Fibroblast of the conjunctiva (primary cell): ENCODE data around the gene SIGLEC6.

Experiments used
- DNase-seq: peaks from one replicate; pipeline ENCODE4 v3.0.0-alpha.2; 2010; ENCODE audit warnings: low read depth

The SIGLEC6 gene

DNA sequence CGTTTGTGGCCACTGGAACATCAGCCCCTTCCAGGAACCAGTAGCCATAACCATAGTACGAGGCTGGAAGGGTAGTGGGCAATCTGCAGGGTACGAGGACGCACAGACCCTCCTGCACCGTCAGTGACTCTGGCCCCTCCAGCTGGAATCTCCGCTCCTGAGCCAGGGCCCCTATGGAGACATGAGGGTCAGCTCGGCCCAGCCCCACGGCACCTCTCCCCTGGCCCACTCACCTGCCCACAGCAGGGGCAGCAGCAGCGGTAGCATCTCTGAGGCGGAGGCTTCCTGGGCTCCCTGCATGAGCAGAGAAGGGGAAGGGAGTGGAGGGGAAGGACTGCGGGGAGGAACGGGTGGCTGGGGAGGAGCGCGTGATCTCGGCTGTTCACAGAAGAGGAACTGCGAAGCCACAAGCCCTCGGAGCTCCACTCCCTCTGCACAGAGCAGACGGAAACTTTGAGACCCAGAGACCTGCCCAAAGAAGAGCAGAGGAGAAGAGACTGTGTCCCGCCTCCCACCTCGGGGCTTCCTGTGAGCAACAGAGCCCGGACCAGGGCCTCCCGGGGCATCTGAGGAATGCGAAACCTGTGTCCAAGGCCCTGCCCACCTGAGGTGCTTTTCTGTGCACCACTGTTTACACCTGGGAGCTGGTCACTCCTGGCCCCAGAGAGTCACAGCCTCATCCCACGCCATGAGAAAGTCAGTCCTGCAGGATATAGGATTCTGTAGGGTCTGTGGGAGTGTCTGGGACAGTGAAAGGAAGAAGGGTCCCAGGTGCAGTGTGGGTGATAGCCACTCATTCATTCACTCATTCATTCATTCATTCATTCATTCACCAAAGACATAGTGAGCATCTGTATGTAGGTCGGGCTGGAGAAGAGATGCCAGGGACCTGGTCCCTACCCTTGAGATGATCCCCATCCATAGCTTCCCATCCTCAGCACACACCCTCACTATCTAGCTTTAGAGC lies at the start of gene SIGLEC6:
TSS of gene SIGLEC6 (minus strand) at position 322 of the 967 bp plus-strand sequence. CDS start at position 300, 22 bp downstream.
- DNase-seq: no peak

DNA sequence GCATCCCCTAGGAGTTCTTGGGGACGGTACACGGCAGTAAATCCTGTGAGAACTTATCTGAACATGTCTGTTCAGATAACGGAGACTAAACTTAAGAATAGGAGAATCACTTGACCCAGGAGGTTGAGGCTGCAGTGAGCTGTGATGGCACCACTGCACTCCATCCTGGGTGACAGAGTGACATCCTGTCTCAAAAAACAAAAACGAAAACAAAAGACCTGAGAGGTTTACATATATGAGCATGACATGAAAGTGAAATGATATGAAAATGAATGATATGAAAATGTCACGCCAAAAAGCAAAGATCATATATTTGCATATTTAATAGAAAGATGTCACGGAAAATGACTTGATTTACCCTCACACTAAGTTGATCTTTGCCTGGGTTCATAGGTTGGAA lies 45.4 kb upstream of the SIGLEC6 start:
- DNase-seq: no peak

GRCh38 chr19:51573331-51573730 lies 41.9 kb upstream of the SIGLEC6 start:
- no peak for DNase-seq

- no peak for DNase-seq
Measured at GRCh38 chr19:51572908-51573307, 41.4 kb upstream of the SIGLEC6 start.

- no peak for DNase-seq
Measured at GRCh38 chr19:51572410-51572809, 40.9 kb upstream of the SIGLEC6 start.

DNA sequence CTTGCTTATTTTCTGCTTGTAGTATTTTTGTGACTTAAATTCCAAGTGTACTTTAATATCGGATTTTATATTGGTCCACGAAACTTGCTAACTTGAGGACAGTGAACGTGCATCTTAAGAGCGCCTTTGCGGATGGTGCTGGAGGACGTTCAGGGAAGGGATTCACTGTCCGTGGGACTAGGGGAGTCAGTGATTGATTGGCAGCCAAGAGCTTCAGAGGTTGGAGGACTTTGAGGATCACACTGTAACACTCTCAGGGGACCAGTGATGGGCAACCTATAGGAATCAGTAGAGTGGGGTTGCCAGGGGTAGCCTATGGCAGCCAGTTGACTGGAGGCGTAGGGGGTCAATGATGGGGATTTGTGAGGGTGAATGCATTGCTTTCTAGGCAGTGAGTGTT lies 40.1 kb upstream of the SIGLEC6 start:
- DNase-seq: no peak

GRCh38 chr19:51570962-51571575 lies 39.6 kb upstream of the SIGLEC6 start, which contains the start of gene ZNF175:
ZNF175 (plus strand) TSS chr19:51571283; CDS start chr19:51573330, 2,047 bp downstream.
- DNase-seq: peak; percentile 93

DNA sequence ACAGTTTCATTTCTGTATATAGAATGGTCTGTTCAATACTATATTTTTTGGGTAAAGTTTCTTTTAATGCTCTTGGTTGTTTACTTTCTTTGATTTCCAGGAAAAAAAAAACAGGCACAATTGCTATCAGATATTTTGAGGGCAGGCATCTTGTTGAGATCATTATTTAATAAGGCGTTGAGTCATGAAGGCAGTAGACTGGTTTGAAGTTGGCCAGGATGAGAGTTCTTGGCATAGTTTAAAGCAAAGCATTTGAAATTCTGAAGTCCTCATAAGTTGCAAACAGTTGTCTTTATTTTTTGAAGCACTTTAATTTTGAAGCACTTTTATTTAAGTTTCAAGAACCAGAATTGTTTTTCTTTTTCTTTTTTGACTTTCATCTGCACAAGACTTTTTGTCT lies 37.0 kb upstream of the SIGLEC6 start:
- no peak for DNase-seq

DNA sequence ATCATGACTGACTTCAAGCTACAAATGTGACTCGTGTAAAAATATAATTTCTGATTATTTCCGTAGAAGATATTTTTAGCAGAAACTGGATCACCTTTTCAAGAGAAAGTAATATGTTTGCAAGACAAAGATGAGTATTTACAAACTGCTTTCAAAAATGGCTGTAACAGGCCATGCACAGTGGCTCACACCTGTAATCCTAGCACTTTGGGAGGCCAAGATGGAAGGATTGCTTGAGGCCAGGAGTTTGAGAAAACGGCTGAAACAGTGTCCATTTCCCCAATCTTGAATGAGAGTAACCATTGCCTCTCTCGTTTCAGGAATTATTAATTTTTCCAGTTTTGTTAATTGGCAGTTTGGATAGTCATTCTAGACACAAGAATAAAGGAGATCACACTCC lies 36.1 kb upstream of the SIGLEC6 start:
- DNase-seq: no peak

GRCh38 chr19:51566489-51567100 lies 35.1 kb upstream of the SIGLEC6 start:
- no peak for DNase-seq

DNA sequence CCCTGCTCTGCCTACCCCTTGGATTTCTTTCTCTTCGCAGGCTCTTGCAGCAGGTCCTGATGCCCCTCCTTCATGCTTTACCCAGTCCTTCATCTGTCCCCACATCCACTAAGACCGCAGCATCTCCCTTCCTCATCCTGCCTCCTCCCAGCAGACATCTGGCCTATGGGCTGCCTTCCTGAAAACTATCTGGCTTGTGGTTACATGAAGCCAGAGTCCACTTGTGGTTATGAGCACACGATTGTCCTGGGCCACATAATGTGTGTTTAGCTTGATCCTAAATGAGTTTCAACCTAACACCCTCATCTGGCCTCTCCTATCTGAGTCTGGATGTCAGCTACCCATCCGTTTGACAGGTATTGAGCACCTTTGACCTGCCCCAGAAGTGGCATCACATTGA lies 34.1 kb upstream of the SIGLEC6 start:
- no peak for DNase-seq

DNA sequence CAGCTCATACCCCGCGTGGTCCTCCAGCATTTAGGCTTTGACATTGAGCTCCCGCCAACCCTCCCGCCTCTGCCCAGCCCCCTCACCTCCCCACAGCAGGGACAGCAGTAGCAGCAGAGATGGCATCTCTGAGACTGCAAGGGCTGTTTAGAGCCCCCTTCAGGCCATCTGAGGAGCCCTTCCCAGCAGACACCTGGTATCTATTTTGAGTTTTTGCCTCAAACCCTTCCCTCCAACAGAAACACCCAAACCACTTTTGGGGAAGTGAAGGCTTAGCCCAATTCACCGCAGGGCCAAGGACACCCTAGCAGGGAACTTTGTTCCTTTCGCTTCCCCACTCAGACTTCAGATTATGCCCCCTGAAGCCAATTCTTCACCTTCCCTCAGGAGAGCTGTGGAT lies 33.3 kb upstream of the SIGLEC6 start:
- DNase-seq: no peak

- no peak for DNase-seq
Measured at GRCh38 chr19:51560339-51560738, 28.9 kb upstream of the SIGLEC6 start.

- no peak for DNase-seq
Measured at GRCh38 chr19:51559240-51559639, 27.8 kb upstream of the SIGLEC6 start.

DNA sequence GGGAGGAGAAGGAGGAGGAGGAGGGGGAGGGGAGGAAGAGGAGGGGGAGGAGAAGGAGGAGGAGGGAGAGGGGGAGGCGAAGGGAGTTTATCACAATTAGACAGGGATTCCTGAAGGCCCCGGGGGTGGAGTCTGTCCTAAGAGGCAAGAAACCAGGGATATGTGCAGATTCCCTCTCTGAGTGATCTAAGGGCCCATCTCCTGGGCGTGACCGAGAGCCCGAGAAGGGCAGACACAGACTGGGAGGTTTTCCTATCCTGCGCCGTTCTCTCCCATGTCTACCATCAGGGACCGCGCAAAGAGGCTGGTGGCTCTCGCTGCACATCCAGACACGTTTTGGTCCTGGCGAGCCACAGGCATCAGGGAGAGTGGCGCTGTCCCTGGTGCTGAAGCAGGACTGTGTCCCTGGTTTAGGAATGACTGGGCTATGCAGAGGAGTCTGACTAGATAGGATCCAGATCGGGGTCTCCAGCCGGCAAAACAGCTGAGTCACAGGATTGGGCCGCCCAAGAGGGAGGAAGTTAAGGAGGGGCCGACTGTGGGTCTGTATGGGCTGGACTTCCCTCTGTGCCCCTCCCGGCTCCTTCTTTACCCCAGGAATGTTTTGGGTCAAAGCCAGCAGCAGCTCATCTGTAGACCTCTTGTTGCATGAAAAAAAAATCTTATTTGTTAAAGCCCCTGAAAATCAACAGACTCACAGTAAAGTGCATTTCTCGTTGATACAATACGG lies 21.7 kb upstream of the SIGLEC6 start:
- no peak for DNase-seq

- no peak for DNase-seq
Measured at GRCh38 chr19:51552608-51552995, 21.1 kb upstream of the SIGLEC6 start.

- no peak for DNase-seq
Measured at GRCh38 chr19:51551673-51552432, 20.4 kb upstream of the SIGLEC6 start.

DNA sequence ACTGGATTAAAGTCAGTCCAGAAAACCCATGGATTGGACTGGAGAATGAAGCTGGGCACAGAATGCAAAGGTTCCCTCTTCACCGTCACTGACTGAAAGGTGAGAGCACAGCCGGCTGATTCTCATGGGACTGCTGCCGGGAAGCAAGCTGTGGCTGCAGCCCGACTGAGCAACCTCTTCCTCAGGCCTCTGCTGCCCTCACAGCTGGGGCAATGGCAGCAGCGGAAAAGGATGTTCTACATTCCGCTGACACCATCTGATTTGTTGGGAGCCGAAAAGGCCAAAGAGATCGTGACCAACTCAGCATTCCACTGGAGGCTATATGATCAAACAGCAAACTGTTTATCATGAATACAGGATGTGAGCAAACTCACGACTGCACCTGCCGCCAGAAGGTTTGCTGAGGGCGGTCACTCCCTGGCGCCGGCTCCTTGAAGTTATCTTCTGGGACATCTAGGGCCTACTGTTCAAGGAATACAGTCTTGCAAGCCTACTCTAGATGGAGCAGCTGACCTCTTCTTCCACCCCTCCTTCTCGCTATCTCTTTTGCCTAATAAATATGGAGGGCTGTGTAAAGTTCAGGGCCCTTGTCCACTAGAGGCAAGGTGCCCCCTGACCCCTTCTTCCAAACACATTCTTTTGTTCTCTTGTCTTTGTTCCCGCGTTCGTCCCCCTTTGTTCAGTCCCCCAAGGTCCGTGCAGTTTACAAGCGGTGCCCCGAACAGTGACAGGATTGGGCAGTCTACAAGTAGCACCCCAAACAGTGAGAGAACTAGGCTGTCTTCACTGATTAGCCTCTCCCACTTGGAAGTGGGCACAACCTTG lies 19.6 kb upstream of the SIGLEC6 start:
- no peak for DNase-seq

- no peak for DNase-seq
Measured at GRCh38 chr19:51549533-51550324, 18.3 kb upstream of the SIGLEC6 start.

- no peak for DNase-seq
Measured at GRCh38 chr19:51548891-51549305, 17.4 kb upstream of the SIGLEC6 start.
